Limb (tissue), 2 donors: ENCODE data around the gene GBX1.

Experiments
- DNase-seq, 2 donors: peaks; one replicate each; pipeline ENCODE4 v3.0.0-alpha.2; 2016; ENCODE audit errors: extremely low spot score in 2 of 2

GBX1 gene

DNA sequence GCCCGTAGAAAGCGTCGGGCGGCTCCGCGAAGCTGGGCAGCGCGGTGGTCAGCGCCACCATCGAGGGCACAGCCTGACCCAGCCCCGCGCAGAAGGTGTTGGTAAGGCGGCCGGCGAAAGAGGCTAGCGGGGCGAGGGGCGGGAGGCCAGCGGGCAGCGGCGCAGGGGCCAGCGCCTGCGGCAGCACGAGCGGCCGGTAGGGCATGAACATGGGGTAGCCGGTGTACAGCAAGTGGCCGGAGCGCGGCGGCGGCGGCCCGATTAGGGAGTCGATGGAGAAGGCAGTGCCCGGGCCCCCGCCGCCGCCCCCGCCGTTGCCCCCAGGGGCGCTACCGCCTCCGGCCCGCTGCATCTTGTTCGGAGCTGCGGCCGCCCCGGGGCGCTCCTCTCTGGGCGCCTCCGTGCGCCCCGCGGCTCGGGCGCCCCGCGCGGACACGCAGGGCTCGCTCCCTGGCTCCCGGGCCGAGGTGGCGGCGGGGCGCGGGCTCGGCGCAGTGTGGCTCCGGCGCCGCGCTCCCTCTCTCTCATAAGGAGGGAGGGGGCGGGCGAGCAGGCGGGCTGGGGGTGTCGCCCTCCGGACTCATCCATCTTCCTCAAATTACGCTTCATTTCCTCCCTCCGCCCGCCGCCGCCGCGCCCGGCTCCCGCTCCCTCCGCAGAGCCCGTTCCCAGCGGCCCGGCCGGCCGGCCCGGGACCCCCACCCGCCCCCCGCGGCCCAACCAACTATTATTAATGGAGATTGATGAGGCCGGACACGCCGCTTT, at the start of gene GBX1:
Gene GBX1 (minus strand): TSS at position 498 of the 765 bp plus-strand sequence. CDS start 146 bp downstream, at position 352.
- DNase-seq, result peak in 1 of 2 donors; percentile 67

DNA sequence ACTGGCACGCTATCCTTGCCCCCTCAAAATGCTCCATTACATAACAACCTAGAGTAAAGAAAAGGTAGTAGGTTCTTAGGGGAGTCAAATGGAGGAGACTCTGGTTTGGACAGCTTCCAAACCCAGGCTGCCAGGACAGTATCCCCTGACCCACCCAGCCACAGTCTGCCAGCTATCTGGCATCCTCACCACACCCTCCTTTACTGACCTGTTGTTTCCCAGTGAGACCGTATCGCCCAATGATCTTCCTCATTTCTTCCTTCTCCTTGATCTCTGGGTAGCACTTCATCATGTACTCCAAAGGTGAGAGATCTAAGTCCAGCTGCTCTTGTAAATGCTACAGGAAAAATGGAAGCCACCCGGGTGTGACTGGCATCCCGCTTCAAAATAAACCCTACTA, 47.9 kb upstream of the GBX1 start:
- no peak for DNase-seq

DNA sequence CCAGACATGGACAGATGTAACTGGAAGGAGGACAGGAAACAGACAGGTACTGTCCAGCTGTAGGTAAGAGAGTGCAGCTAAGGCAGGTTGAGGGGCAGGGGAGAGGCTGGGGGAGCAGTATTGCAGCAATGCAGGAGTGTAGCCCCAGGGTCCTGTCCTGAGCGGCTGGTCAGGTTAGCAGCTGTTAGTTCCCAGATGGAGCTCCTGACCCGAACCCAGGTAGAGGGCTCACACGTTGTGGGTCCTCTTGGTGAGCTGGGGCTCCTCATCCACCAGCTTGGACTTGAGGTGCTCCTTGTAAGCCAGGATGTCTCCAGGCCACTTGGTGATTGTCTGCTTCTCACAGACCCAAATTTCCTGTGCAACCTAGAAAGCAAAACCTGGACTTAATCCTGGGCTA, 46.3 kb upstream of the GBX1 start:
- DNase-seq, result no peak

DNA sequence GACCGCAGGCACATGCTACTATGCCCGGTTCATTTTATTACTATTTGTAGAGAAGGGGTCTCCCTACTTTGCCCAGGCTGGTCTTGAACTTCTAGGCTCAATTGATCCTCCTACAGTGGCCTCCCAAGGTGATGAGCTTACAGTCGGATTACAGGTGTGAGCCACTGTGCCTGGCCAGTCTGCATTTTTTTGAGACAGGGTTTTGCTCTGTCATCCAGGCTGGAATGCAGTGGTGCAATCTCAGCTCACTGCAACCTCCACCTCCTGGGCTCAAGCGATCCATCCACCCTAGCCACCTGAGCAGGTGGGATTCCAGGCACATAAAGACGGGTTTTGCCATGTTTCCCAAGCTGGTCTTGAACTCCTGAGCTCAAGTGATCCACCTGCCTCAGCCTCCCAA, 45.1 kb upstream of the GBX1 start:
- no peak for DNase-seq

DNA sequence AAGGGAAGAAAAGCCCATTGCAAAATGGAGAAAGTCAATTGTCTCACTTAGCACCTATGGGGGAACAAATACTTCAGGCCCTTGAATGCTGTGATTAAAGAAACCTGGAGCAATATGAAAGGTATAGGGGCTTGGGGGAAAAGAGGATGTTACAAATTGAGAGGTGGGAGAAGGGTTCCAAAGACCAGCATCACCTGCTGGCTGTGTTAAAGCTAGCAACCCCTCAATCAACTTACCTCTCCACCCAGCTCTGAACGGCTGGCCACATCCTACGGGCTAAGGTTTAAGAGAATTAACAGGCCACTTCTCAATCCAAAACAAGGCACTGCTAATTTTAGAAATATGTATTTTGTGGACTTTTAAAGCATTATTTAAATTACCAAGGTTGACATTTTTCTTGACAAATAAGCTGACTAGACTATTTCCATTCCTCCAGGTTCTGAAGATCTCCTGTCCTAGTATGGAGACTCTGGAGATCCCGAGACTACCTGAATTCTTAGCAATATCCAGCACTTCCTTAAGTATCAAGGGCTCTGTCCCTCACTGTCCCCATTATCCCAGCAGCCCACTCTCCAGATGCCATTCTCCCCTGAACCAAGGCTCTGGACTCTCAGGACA, 43.8 kb upstream of the GBX1 start:
- no peak for DNase-seq

DNA sequence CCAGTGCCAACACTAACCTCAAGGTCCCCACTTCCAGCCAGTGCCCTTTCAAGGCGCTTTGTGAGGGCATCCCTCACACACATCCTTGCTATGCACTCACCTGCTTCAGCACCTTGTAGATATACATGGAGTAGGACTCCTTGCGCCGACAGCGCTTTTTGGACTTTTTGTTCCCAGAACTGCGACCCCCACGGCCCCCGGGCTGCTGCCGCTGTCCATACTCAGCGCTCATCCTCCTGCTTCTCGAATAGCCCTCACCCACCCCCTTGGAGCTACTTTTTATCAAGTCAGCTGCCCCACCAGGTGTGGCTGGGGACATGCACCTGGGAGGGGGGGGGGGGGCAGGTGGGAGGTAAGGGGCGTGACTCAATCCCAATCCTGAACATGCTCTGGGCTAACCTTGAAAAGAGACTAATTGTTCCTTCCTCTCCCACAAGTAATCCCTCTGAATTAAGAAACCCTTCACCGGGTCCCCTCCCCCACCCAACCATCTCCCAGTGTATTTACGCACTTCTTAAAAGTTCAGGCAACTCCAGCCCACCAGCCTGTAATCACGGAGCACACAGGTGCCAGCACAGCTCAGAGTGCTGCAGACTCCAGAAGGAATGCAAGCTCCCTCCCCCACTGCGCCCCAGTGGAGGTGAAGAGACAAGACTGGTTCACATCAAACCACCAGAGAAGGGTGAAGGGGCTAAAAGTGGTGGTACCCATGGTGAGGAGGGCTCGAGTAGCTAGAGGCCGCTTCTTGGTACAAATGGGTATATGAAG, 42.8 kb upstream of the GBX1 start, which contains the start of gene H2BK1:
Gene H2BK1 (minus strand): TSS at position 402 of the 768 bp plus-strand sequence. CDS start 170 bp downstream, at position 232.
- DNase-seq, result no peak

DNA sequence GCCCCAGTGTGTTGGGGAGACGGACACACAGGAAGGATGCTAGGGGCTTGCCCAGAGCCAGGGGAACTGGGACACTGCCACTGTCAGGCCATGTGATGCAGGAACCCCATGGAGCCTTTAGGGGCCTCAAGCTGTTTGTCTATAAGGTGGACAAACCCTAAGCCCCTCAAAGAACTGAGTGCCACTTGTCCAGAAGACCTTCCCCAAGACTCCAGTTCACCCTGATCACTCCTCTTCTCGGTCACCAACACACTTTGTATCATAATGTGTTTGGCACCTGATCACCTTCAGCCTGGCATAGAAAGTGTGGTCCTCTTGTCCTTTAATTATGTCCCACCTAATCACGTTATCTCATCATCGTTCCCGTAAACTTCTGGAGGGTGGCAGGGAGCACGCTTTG, 42.1 kb upstream of the GBX1 start:
- DNase-seq, result no peak

DNA sequence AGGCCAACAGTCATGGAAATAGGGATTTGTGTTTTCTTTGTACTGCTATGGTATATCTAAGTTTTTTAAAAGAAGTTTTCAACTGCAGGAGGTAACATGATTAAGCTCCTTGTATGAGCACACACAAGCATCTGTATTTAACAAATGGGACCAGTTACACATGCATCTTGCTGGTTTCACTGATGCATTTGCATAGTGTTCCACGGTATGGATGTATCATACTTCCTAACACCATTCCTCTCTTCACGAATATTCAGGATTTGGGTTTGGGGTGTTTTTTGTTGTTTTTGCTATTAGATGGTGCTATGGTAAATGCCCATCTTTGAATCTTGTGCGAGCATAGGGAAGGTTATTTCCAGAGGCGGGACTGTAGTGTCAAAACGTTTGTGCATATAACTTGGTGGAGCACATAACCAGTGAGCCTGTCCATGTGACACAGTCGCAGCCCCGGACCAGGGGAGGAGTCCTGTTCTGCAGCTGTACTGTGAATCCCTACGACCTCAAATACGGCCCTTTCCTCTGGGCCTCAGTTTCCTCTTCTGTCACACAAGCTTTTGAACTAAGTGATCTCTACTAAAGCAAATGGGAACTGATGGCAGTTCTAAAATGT, 40.9 kb upstream of the GBX1 start:
- DNase-seq, result no peak

DNA sequence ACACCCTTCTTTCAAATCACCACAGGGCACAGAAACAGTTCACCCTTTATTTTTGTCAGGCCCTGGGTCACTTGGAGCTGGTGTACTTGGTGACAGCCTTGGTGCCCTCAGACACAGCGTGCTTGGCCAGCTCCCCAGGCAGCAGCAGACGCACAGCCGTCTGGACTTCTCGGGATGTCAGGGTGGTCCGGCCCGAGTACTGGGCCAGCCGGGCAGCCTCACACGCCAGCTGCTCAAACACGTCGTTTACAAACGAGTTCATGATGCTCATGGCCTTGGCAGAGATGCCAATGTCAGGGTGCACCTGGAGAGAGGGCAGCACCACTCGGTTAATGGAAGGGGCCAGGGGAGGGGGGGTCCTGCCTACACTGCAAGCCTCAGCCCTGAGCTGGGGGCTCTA, 40.3 kb upstream of the GBX1 start:
- DNase-seq, result no peak

DNA sequence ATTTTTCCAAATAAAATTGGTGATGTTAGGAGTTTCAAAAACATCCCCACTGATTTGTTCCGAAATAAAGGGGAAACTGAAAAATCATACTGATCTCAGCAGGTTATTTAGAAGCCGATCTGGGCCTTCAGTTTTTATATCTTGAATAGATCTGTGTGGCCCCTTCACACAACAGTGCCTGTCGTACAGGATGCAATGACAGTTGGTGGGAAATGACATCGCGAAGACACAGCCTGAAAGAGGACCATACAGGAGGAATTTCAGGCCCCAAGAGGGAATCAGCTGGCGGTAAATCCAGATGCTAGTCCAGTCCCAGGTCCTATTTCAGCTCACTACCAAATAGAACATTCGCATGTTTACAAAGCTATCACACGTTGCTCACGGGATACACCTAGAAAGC, 39.8 kb upstream of the GBX1 start:
- DNase-seq, result no peak

DNA sequence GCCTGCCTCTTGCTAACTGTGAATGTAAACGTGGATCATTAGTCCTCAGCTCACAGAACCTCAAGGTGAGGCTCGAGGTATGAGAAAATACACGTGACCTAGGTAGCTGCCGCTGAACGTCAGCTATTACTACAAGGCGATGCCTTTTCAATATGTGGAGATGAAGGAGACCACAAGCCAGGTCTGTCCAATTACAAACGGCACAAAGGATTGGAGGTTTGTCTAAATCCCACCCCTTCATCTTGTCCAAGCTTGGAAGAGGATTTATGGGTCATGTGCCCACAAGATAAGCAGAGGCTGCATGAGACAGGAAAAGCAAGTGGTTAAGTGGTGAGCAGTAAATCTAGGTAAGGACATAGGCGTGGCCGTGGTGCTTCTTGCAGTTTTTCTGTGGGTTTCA, 39.4 kb upstream of the GBX1 start:
- no peak for DNase-seq

DNA sequence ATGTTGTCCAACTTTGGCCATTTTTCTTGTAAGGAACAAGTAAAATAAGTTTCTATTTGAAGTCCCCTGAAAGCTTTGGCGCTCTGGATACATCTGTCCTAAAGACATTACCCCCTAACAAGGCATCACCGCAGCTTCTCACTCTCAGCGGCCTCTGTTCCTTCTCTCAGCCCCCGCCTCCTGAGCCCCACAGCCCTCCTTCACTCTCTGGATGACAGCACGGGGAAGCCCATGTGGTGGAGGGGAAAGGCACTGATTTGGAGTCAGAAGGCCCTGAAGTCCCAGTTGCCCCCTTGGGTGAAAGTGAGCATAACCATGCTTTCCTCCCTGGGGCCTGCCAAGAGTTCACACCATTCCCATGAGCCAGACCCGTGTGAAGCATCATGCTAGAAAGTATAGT, 38.2 kb upstream of the GBX1 start:
- DNase-seq, result no peak

DNA sequence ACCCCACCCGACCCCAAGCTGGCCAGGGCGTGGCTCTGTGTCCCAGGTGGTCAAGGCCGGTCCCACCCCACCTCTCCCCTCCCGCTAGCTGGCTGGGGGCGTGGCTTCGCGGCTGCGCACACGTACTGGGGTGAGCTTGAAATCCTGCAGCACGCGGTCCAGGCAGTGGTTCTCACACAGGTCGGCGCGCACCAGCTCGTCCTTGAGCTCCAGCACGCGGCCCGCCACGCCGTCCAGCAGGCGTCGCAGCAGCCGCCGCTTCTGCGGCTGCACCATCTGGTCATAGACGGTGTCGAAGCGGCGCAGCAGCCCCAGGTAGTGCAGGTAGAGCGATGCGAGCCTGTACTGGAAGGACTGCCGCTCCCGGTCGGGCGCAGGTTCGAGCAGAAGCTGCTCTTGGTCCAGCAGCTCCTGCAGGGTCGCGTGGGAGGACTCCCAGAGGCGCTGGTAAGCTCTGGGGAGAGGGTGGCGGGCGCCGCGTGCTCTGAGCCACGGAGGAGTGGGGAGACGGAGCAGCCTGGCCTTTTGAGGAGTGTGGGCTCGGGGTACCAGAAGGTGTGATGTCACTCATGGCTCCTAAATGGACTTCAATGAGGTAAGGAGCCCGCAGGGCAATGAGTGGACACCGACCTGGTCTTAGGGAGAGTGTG, 37.0 kb upstream of the GBX1 start:
- no peak for DNase-seq

DNA sequence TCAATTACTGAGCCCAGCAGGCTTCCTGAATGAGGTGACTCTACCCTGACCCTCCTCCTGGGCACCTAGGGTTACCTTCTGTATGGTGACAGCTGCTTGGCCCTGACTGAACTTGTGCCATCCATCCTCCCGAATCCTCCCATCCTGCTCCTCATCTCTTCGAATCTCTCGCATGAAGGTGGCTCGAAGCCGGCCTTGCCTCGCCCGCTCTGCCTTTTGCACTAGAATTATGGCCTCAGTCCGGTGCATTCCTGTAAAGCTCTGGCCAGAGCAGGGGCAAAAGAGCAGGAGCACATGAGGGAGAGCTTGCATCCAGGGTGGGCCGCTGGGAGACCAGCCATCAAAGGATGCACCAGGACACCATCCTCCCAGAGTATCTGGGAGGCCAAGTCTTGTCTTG, 35.3 kb upstream of the GBX1 start:
- DNase-seq, result no peak

DNA sequence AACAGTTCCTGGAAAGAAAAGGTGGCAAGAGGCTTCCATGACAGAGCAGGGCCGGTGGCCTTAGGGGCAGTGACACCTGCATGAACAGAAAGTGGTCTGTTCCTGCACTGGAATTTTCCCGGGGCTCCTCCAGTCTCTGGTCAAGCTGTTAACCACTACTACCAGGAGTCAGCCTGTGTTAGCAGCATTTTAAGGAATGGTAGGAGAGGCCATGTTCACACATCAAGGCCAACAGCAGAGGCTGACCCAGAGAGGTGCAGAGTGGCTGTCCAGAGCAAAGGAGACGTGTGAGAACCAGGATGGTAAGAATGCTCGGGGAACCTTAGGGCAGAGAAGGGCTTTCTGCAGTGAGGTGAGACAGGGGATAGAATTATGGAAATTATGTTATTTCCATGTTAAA, 34.3 kb upstream of the GBX1 start:
- no peak for DNase-seq

DNA sequence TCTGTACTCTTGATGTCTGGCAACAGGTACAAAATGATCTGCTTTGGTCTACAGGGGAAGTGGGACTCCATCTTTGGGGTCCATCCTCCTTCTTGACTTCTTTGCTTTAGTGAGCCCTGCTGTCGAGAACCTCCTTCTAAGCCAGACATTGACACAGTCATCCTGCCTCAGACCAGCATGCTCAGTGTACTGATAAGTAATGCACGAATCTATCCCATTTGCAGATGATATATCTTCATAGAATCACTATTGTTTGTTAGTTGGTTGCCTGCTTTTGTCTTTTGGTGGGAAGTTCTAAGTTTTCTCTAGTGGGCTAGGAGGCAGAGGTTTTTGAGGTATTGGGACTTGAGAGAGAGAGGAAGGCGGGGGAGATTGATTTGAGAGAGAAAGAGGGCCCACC, 33.9 kb upstream of the GBX1 start:
- no peak for DNase-seq

DNA sequence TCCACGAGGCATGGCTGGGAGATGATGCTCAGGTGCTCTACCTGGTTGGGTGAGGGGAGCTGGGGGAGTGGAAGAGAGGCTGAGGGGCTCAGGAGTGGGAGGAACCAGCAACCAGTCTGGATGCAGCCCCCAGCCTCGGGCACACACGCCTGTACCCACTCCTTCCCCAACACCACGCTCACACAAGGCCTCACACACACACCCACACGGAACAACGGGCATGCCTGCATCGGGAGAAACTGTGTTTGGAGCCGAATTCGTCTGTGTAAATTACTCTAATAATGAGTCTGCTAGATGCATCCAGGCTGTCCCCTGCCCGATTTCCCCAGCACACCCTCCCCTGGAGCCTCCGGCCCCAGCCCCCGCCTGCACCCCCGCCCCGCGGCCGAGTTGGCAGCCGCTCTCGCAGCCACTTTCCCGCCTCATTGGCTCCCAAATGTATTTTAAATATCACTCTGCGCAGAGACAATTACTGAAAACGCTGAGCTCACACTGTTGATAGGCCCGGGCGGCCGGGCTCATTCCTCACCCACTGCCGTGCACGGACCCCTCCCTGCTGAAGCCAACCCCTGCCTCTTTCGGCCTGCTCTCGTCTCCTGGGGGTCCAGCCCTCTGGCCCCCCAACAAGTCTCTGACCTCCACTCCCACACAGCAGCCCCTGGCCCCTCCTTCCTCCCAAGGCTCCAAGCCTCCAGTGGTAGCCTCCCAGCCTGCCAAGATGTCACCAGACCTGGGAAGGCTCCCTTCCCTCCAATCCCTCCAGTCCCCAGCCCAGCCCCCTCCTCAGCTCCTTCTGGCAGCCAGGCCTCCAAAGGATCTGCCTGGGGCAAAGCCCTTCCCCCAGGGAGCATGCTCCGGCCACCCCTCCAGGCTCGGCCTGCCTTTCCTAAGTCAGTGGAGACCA, 31.7 kb upstream of the GBX1 start:
- DNase-seq, result peak; percentile 5 to 63

DNA sequence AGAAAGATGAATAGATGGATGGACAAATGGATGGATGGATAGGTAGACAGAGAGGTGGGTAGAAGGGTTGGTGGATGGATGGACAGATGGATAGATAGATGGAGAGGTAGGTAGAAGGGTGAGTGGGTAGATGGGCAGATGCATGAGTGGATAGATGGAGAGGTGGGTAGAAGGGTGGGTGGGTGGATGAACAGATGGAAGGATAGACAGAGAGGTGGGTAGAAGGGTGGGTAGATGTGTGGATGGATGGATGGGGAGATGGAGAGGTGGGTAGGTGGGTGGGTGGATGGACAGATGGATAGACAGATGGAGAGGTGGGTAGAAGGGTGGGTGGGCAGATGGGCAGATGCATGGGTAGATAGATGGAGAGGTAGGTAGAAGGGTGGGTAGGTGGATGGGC, 30.4 kb upstream of the GBX1 start:
- no peak for DNase-seq

DNA sequence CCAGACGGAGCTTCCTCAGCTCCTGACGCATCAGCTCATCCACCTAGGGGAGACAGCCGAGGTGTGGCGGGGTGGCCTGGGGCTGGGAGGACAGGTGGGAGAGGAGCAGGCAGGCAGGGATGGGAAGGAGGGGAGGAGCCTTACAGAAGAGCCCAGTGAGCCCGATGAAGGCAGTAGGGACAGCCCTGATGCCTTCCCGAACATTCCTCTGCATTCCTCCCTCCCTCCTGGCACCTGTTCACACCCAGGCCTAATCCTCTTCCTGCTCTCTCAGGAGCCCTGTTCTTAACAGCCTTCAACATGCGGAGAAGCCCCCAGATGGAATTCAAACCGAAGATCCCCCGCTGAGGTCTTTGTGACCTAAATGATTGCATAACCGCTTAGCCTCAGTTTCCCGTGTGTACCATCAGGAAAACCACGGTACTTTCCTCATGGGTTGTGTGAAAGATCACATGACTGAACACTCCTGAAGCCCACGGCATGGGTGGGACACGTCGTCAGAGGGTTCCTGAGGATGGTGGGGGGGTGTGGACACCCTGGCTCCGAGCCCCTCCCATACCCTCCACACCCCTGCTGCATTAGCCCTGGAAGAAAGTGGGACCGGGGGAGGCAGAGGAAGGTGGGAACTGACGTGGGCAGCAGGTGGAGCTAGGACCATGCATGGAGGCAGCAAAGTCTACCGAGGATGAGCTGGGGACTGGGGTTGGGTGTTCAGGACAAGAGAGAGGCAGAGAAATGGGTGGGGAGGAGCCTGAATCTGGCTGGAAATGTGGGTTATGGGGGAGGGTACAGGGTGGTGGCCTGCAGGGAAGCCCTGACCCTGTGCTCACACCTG, 28.3 kb upstream of the GBX1 start:
- DNase-seq, result no peak

DNA sequence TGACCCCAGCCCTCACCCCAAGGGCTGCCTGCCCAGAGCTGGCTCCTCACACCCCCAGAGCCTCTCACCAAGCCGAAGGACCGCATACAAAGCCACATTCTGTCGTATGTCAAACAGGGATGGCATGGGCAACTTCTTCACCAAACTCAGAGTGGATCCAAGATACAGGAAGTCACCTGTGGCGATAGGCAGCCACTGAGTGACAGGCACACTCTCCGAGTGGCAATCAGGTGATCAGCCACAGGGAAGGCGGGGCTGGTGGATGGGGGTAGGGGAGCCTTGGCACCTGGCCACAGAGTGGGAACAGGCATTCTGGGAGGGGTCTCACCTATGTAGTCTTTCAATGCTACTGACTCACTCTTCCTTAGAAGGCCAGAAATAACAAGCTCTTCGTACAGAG, 26.7 kb upstream of the GBX1 start:
- no peak for DNase-seq
